ENCODE measurements around the gene LDLRAD1. TPM values are rescaled to one million over a fixed set of nuclear protein-coding genes. Genes with fewer than 3 reads are reported as not detected.

The LDLRAD1 gene
- not detected in 5 replicates for total RNA-seq (2022; extraction: Qiagen RNA extraction; ENCODE audit: low read depth)

GRCh38 chr1:54017979-54018378 is at the start of gene LDLRAD1:
TSS of gene LDLRAD1 (minus strand) at chr1:54018186. CDS start at chr1:54018112, 74 bp downstream.

GRCh38 chr1:54052934-54053744 is 35.2 kb upstream of the LDLRAD1 start, which contains the start of the genes TCEANC2 and TMEM59:
TSS of gene TCEANC2 (plus strand) at chr1:54053608. CDS start at chr1:54054423, 815 bp downstream.
TSS of gene TMEM59 (minus strand) at chr1:54053204. CDS start at chr1:54053188, 16 bp downstream.

Other genes with a start within 250 kb of the LDLRAD1 start
- gene NDC1, start 179.9 kb downstream of the LDLRAD1 start, total RNA-seq (2022; extraction: Qiagen RNA extraction; ENCODE audit: low read depth), result 23.6 to 31.7 TPM (median 27.7 TPM) in 5 replicates
- 11.2 to 14.2 TPM (median 14.0 TPM) in 5 replicates for gene YIPF1, start 128.4 kb downstream of the LDLRAD1 start, total RNA-seq (2022; extraction: Qiagen RNA extraction; ENCODE audit: low read depth)
- not detected in 5 replicates for gene DIO1, start 124.0 kb downstream of the LDLRAD1 start, total RNA-seq (2022; extraction: Qiagen RNA extraction; ENCODE audit: low read depth)
- gene IFT25, start 72.5 kb downstream of the LDLRAD1 start, total RNA-seq (2022; extraction: Qiagen RNA extraction; ENCODE audit: low read depth), result 26.7 to 36.6 TPM (median 28.3 TPM) in 5 replicates
- 24.1 to 28.4 TPM (median 27.4 TPM) in 5 replicates for gene LRRC42, start 71.8 kb downstream of the LDLRAD1 start, total RNA-seq (2022; extraction: Qiagen RNA extraction; ENCODE audit: low read depth)
- gene TMEM59, start 35.0 kb upstream of the LDLRAD1 start, total RNA-seq (2022; extraction: Qiagen RNA extraction; ENCODE audit: low read depth), result 109 to 141 TPM (median 124 TPM) in 5 replicates
- 1.6 to 4.0 TPM (median 3.1 TPM) in 5 replicates for gene TCEANC2, start 35.4 kb upstream of the LDLRAD1 start, total RNA-seq (2022; extraction: Qiagen RNA extraction; ENCODE audit: low read depth)
- not detected in 5 replicates for gene CDCP2, start 134.8 kb upstream of the LDLRAD1 start, total RNA-seq (2022; extraction: Qiagen RNA extraction; ENCODE audit: low read depth)
- gene CYB5RL, start 181.8 kb upstream of the LDLRAD1 start, total RNA-seq (2022; extraction: Qiagen RNA extraction; ENCODE audit: low read depth), result 2.4 to 3.6 TPM (median 2.9 TPM) in 5 replicates
- gene MRPL37, start 182.0 kb upstream of the LDLRAD1 start, total RNA-seq (2022; extraction: Qiagen RNA extraction; ENCODE audit: low read depth), result 88.4 to 100 TPM (median 96.6 TPM) in 5 replicates

All from A549 treated with DMSO at 1 μM for 4 hours (cell line).